Ishikawa (cell line): Measurements from ENCODE around the gene GTF3C5.

ENCODE experiments used
- CEBPB ChIP-seq: IDR thresholded peaks from 2 replicates; pipeline ENCODE4 v1.6.1; 2012
- CREB1 ChIP-seq: IDR thresholded peaks from 2 replicates; pipeline ENCODE4 v1.6.1; 2012; ENCODE audit warnings: low read depth
- EGR1 ChIP-seq: IDR thresholded peaks from 2 replicates; pipeline ENCODE4 v1.6.1; 2012
- EP300 ChIP-seq: IDR thresholded peaks from 2 replicates; pipeline ENCODE4 v1.6.1; 2012; ENCODE audit warnings: borderline replicate concordance
- FOXM1 ChIP-seq: IDR thresholded peaks from 2 replicates; pipeline ENCODE4 v1.6.1; 2012; ENCODE audit warnings: low read depth, borderline replicate concordance
- NFIC ChIP-seq: IDR thresholded peaks from 2 replicates; pipeline ENCODE4 v1.6.1; 2012
- RAD21 ChIP-seq: IDR thresholded peaks from 2 replicates; pipeline ENCODE4 v1.6.1; 2012; ENCODE audit warnings: low read depth
- REST ChIP-seq: IDR thresholded peaks from 2 replicates; pipeline ENCODE4 v1.6.1; 2012; ENCODE audit warnings: low read depth, mild to moderate bottlenecking
- TAF1 ChIP-seq: IDR thresholded peaks from 2 replicates; pipeline ENCODE4 v1.6.1; 2012; ENCODE audit warnings: low read depth, mild to moderate bottlenecking
- TCF12 ChIP-seq: IDR thresholded peaks from 2 replicates; pipeline ENCODE4 v1.6.1; 2012; ENCODE audit warnings: low read depth
- TEAD4 ChIP-seq: IDR thresholded peaks from 2 replicates; pipeline ENCODE4 v1.6.1; 2012
- YY1 ChIP-seq: IDR thresholded peaks from 2 replicates; pipeline ENCODE4 v1.6.1; 2012; ENCODE audit warnings: low read depth
- ZBTB7A ChIP-seq: IDR thresholded peaks from 2 replicates; pipeline ENCODE4 v1.6.1; 2012; ENCODE audit warnings: low read depth
- TF ChIP-seq, protein P1 (sequence below): IDR thresholded peaks from 2 replicates; pipeline ENCODE4 v1.6.1; 2012
- TF ChIP-seq, protein P2 (sequence below): IDR thresholded peaks from 2 replicates; pipeline ENCODE4 v1.6.1; 2012

The GTF3C5 gene

DNA sequence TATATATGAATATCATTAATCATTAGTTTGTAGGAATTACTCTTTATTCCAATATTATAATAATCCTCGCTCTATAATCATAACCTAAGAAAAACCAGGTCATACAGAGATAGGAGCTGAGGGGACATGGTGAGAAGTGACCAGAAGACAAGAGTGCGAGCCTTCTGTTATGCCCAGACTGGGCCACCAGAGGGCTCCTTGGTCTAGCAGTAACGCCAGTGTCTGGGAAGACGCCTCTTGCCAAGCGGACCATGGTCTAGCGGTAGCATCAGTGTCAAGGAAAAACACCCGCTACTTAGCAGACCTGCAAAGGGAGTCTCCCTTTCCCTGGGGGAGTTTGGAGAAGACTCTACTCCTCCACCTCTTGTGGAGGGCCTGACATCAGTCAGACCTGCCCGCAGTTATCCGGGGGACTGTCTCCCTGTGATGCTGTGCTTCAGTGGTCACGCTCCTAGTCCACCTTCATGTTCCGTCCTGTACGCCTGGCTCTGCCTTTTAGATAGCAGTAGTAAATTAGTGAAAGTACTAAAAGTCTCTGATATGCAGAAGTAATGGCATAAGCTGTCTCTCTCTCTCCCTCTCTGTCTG, 10.2 kb downstream of the GTF3C5 start:
- peak; percentile 34; the same call in 1 of the 2 replicates for TF ChIP-seq RAD21

DNA sequence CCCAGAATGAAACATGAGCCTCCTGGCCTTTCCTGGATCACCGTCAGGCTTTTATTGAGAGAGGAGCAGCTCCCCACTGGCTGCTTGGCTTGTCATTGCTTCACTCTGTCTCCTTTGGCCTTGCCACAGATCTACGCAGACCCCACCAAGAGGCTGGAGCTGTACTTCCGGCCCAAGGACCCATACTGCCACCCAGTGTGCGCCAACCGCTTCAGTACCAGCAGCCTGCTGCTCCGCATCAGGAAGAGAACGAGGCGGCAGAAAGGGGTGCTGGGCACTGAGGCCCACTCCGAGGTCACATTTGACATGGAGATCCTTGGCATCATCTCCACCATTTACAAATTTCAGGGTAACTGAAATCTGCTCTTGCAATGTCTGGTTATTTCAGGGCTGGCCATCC, 11.2 kb downstream of the GTF3C5 start:
- TF ChIP-seq FOXM1: no peak
- no peak for TF ChIP-seq NFIC
- TF ChIP-seq, protein P1, sequence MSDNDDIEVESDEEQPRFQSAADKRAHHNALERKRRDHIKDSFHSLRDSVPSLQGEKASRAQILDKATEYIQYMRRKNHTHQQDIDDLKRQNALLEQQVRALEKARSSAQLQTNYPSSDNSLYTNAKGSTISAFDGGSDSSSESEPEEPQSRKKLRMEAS: no peak
- no peak for TF ChIP-seq TAF1
- no peak for TF ChIP-seq YY1
- TF ChIP-seq EGR1: no peak
- no peak for TF ChIP-seq REST
- no peak for TF ChIP-seq ZBTB7A
- TF ChIP-seq EP300: no peak
- TF ChIP-seq CEBPB: no peak
- TF ChIP-seq, protein P2, sequence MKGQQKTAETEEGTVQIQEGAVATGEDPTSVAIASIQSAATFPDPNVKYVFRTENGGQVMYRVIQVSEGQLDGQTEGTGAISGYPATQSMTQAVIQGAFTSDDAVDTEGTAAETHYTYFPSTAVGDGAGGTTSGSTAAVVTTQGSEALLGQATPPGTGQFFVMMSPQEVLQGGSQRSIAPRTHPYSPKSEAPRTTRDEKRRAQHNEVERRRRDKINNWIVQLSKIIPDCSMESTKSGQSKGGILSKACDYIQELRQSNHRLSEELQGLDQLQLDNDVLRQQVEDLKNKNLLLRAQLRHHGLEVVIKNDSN: no peak
- TF ChIP-seq TEAD4: no peak
- no peak for TF ChIP-seq RAD21
- no peak for TF ChIP-seq CREB1

DNA sequence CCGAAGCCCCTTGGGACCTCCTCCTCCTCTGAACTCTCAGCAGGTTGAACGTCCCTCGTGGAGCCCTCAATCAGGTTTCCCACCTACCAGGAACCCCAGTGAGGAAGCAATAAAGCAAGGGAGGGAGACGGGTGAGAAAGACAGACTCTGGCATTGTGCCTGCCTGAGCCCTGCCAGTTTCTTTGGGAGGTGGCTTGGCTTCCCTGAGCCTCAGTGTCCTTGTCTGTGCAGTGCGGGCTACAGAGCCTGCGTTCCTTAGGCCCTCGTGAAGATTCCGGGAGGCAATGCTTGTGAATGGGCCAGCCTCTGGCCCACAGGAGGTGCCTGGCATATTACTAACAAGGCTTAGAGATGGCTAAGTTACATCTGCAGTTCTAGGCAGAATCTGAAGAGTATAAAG, 11.9 kb downstream of the GTF3C5 start:
- TF ChIP-seq TAF1 (no peak), FOXM1 (no peak), EGR1 (no peak), CEBPB (no peak), EP300 (no peak), TCF12 (no peak)
- TF ChIP-seq, protein P2: no peak

- TF ChIP-seq REST (no peak), ZBTB7A (no peak), YY1 (no peak), FOXM1 (no peak), CREB1 (no peak), EP300 (no peak), RAD21 (no peak), CEBPB (no peak), EGR1 (no peak), NFIC (no peak), TEAD4 (no peak), TAF1 (no peak), TCF12 (no peak)
- TF ChIP-seq, protein P1: no peak
- TF ChIP-seq, protein P2: no peak
These were observed 12.7 kb downstream of the GTF3C5 start for GRCh38 chr9:133043449-133044035.

GRCh38 chr9:133044125-133044524, 13.3 kb downstream of the GTF3C5 start:
- TF ChIP-seq, protein P2: no peak
- no peak for TF ChIP-seq RAD21
- TF ChIP-seq EP300: no peak
- TF ChIP-seq NFIC: no peak
- no peak for TF ChIP-seq TCF12
- TF ChIP-seq TAF1: no peak
- no peak for TF ChIP-seq CREB1
- TF ChIP-seq REST: no peak
- no peak for TF ChIP-seq TEAD4
- TF ChIP-seq YY1: no peak
